HG03045 (cell line): Measurements from ENCODE around the gene BCAR1.
"Not testable (repeated sequence)": the region's sequence is repeated elsewhere in the genome, so short reads cannot be mapped to it uniquely, and the experiment has no call there.

Source experiments
- ATAC-seq: cut with Tn5 transposase; IDR thresholded peaks from one replicate; pipeline ENCODE4 v1.9.1; 2021; ENCODE audit warnings: mild to moderate bottlenecking, moderate library complexity; ENCODE audit not compliant: unreplicated experiment

BCAR1 gene, protein sequence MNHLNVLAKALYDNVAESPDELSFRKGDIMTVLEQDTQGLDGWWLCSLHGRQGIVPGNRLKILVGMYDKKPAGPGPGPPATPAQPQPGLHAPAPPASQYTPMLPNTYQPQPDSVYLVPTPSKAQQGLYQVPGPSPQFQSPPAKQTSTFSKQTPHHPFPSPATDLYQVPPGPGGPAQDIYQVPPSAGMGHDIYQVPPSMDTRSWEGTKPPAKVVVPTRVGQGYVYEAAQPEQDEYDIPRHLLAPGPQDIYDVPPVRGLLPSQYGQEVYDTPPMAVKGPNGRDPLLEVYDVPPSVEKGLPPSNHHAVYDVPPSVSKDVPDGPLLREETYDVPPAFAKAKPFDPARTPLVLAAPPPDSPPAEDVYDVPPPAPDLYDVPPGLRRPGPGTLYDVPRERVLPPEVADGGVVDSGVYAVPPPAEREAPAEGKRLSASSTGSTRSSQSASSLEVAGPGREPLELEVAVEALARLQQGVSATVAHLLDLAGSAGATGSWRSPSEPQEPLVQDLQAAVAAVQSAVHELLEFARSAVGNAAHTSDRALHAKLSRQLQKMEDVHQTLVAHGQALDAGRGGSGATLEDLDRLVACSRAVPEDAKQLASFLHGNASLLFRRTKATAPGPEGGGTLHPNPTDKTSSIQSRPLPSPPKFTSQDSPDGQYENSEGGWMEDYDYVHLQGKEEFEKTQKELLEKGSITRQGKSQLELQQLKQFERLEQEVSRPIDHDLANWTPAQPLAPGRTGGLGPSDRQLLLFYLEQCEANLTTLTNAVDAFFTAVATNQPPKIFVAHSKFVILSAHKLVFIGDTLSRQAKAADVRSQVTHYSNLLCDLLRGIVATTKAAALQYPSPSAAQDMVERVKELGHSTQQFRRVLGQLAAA

GRCh38 chr16:75251280-75252048, at the start of gene BCAR1:
Gene BCAR1, minus strand, starts transcription at chr16:75251624. Its CDS starts 142 bp downstream, at chr16:75251482.
- peak; percentile 65 for ATAC-seq

DNA sequence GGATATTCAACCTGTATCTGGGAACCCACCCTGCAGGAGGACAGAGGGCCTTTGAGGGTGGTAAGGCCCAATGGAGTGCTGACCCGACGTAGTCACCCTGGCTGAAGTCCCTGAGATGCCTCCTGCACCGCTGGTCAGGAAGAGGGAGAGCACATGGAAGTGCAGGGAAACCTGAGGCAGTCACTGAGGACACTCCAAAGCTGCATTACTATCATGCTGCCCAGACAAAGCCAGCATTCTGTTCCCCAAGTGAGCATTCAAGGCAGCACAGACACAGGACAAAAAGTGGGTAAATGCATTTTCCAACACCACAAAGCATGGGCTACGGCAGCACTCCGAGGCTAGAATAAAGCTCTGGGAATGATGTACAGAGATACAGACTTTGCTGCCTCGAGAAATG, 46.8 kb upstream of the BCAR1 start:
- no peak for ATAC-seq

GRCh38 chr16:75296606-75297005, 45.2 kb upstream of the BCAR1 start:
- no peak for ATAC-seq

DNA sequence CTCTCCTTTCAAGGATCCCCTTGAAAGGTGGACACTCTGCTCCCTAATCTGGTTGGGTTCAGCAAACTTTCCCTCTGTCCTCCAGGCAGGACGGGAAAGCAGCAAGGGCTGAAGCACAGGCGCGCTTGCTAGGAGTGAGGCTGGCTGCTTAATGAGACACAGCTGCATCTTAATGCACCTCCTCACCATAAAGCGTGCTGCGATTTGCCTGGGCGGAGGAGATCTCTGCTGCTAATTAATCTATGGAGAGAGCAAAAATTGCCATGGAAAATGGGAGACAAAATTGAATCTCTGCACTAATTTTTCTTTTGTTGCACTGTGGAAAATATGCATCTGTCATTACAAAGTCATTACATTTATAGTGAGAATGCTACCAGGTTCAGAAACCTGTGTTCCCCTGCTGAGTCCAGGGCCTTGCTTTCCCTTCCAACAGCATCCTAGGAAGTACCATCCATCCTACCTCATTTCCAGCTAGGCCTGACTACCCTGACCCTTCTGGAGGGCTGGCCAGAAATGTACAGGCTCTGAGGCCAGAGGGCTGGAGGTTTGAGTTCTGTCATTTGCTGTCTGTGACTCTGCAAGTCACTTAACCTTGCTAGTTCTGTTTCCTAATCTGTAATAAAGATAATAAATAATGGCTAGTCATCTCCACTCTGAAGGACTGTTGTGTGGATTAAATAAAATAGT, 43.5 kb upstream of the BCAR1 start:
- ATAC-seq, result no peak

- ATAC-seq, result no peak
Observed at GRCh38 chr16:75293772-75294171, 42.3 kb upstream of the BCAR1 start.

DNA sequence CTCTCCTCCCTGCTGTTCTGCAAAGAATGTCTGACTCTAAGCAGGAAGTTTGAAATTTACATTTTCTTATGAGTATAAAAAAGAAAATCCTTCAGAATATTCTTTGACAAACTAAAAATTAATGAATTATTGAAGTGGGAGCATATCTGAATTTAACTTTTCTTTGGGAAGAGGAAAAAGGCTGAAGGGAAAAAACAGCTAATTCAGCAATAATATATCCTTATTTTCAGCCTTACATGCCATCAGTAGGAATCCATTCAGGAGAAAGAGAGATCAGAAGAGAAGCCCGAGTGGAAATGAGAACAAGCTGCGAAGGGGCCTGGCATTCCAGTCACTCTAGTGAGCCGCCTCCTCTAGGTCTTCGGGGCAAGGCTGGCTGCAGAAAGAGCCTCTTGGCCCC, 41.7 kb upstream of the BCAR1 start:
- ATAC-seq, result no peak

DNA sequence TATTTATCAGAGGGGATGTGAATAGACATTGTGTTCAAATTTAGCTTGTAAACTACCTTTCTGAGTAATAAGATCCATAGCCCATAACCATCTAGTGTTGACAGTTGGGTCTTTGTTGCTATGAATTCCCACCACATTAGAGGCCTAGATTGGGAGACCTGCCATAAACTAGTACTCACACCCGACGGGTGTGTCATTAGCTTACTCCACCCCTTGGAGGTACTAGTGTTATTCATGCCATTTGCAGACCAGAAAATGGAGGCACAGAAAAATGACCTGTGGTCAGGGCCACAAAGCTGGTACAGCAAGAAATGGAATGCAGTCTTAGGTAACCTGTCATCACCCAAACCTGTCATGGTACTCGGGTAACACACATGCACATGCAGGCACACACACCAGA, 41.3 kb upstream of the BCAR1 start:
- ATAC-seq, result no peak

DNA sequence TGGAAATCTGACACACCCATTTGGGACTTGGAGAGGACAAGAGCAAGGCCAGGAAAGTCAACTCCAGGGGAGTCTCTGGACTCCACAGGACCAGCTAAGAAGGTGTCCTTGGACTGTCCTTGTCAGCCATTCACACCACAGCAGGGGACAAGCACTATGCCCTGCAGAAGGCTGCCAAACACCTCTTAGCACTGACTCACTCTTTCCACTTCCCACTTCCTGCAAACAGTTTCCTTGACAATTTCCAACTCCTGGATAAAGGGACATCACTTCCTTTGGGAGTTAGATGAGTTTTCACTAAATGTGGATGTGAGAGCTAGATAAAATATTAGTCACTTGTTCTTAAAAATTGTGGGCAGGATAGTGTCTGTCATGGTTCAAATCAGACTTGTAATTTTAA, 37.8 kb upstream of the BCAR1 start:
- no peak for ATAC-seq

GRCh38 chr16:75288596-75289120, 37.2 kb upstream of the BCAR1 start:
- no peak for ATAC-seq

DNA sequence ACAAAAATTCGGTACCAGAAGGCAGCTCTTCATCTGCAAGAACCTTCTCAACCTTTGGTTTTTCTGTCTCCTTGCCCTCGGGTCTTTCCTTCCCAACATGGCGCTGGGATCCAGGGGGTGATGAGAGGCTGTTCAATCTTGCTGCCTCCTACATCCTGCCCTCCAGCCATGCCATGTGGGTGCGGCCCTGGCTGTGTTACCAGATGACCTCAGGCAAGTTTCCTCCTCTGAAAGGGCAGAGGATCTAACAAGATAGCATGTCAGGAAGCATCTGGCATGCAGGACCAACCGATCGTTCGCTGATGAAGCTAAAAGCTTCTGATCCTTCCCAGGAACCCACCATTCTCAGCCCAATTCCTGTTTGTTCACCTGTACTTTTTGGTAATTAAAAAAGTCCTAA, 36.8 kb upstream of the BCAR1 start:
- ATAC-seq, result no peak

DNA sequence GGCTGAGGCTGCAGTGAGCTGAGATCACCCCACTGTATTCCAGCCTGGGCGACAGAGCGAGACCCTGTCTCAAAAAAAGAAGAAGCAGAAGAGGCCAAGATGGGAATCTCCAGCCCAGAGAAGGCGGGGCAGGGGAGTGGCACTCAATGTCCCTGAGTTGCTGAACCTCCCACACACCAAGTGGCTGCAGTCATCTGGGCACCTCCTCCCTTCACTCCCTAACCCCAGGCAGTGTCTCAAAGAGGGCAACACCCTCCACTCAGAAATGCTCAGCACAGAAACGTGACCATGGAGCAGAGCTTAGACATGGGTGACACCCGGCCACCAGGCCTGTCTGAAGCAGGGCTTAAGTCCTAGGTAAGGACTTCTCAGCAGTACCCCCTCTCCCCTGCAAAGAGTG, 36.3 kb upstream of the BCAR1 start:
- ATAC-seq, result no peak

DNA sequence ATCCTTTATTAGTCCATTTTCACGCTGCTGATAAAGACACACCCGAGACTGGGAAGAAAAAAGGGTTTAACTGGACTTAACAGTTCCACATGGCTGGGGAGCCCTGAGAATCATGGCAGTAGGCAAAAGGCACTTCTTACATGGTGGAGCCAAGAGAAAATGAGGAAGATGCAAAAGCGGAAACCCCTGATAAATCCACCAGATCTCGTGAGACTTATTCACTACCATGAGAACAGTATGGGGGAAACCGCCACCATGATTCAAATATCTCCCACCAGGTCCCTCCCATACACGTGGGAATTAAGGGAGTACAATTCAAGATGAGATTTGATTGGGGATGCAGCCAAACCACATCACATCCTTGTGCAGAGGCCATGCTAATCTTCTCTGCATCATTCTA, 35.0 kb upstream of the BCAR1 start:
- ATAC-seq, result no peak

DNA sequence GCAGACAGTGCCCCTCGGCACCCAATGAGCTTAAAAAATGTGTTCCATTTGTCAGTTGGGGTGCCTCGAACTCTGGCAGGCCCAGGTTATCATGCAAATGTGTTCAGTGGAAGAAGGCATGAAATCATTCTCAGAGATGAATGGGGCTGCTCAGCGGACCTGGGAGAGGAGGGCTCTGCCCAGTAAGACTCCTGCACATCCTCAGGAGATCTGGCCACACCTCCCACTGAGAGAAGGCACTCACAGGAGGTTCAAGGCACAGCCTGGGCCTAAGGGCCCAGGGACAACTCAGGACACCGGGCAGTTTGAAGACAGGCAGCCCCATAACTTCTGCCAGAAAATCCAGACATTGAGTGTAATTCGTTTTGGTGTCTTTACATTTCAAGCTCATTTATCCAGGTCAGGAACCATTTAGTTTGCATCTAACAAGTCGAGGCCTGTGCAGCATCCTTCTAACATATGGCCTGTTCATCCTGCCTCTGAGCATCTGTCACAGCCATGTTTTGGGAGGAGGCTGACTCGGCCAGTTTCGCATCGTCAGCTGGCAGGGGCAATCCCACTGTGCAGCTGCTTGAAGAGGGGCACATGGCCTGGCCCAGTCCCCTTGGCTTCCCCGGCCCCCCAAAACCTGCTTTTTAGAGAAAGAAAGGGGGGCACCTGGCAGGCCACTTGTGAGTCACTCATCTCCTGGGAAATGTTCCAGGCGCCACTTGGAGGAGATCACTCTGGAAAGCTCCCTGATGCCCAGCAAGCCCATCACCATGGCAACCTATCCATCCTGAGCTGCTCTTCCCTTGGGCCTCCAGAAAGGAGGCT, 31.2 kb upstream of the BCAR1 start:
- no peak for ATAC-seq

DNA sequence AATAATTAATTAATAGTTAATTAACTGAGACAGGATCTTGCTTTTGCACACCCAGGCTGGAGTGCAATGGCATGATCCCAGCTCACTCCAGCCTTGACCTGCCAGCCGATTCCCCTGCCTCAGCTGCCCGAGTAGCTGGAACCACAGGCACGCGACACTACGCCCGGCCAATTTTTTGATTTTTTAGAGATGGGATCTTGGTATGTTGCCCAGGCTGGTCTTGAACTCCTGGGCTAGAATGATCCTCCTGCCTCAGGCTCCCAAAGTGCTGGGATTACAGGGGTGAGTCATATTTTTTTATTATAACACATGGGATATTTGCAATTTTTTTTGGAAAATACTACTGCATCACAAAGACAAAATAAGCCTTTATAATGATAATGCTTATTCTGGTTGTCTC, 30.4 kb upstream of the BCAR1 start:
- no peak for ATAC-seq

DNA sequence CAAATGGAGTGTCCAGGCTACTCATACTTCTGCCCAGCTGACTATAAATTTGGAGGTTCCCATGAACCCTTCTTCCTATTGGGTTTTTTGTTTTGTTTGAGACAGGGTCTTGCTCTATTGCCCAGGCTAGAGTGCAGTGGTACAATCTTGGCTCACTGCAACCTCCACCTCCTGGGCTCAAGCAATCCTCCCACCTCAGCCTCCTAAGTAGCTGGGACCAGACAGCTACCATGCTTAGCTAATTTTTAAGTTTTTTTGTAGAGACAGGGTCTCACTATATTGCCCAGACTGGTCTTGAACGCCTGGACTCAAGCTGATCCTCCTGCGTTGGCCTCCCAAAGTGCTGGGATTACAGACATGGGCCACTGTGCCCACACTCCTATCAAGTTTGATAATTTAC, 29.6 kb upstream of the BCAR1 start:
- not testable (repeated sequence) for ATAC-seq

- ATAC-seq, result no peak
Observed at GRCh38 chr16:75280331-75280804, 28.9 kb upstream of the BCAR1 start.

GRCh38 chr16:75279305-75279704, 27.9 kb upstream of the BCAR1 start:
- ATAC-seq, result no peak

GRCh38 chr16:75273054-75273925, 21.9 kb upstream of the BCAR1 start:
- ATAC-seq, result no peak

- ATAC-seq, result not testable (repeated sequence)
Observed at GRCh38 chr16:75272629-75273028, 21.2 kb upstream of the BCAR1 start.
